ENCODE measurements around the gene BACH2. TPM values are rescaled to one million over a fixed set of nuclear protein-coding genes. Genes with fewer than 3 reads are reported as not detected.

The BACH2 gene
- total RNA-seq, 1 donor from 2014 or later, result 5.0 TPM

GRCh38 chr6:89940225-89941027, 356.2 kb downstream of the BACH2 start:
- TF ChIP-seq CTCF (IDR thresholded peaks at IDR 0.05; ENCODE audit: insufficient read depth, low read length, poor library complexity, severe bottlenecking), result peak; percentile 74
- no peaks in the 10 kb centered on the region for H3K36me3 ChIP-seq (ENCODE audit: control insufficient read depth, insufficient read depth, low read length)
- no peak for DNase-seq (ENCODE audit: low read depth)

GRCh38 chr6:89939144-89939543, 357.5 kb downstream of the BACH2 start:
- Histone ChIP-seq H3K4me3 (ENCODE audit: low read depth, low read length) (no peak overlapping the region), H3K36me3 (ENCODE audit: control insufficient read depth, insufficient read depth, low read length) (no peaks in the 10 kb centered on the region), H3K27me3 (ENCODE audit: control insufficient read depth, insufficient read depth, low read length) (no peaks in the 10 kb centered on the region)
- TF ChIP-seq CTCF (IDR thresholded peaks at IDR 0.05; ENCODE audit: insufficient read depth, low read length, poor library complexity, severe bottlenecking), result no peak
- DNase-seq (ENCODE audit: low read depth), result no peak

More at GRCh38 chr6:89940225-89941027, 356.2 kb downstream of the BACH2 start:
- no peaks in the 10 kb centered on the region for H3K27me3 ChIP-seq (ENCODE audit: control insufficient read depth, insufficient read depth, low read length)
- H3K4me3 ChIP-seq (ENCODE audit: low read depth, low read length), result no peak overlapping the region

- no peak for DNase-seq (ENCODE audit: low read depth)
- H3K4me3 ChIP-seq (ENCODE audit: low read depth, low read length), result no peak overlapping the region
- H3K36me3 ChIP-seq (ENCODE audit: control insufficient read depth, insufficient read depth, low read length), result no peaks in the 10 kb centered on the region
- no peak for TF ChIP-seq CTCF (IDR thresholded peaks at IDR 0.05; ENCODE audit: insufficient read depth, low read length, poor library complexity, severe bottlenecking)
- H3K27me3 ChIP-seq (ENCODE audit: control insufficient read depth, insufficient read depth, low read length), result no peaks in the 10 kb centered on the region
These were observed 358.6 kb downstream of the BACH2 start for GRCh38 chr6:89938014-89938413.

- no peak for DNase-seq (ENCODE audit: low read depth)
- no peak for TF ChIP-seq CTCF (IDR thresholded peaks at IDR 0.05; ENCODE audit: insufficient read depth, low read length, poor library complexity, severe bottlenecking)
- Histone ChIP-seq H3K27me3 (ENCODE audit: control insufficient read depth, insufficient read depth, low read length) (no peaks in the 10 kb centered on the region), H3K4me3 (ENCODE audit: low read depth, low read length) (no peak overlapping the region), H3K36me3 (ENCODE audit: control insufficient read depth, insufficient read depth, low read length) (no peaks in the 10 kb centered on the region)
These were observed 360.5 kb downstream of the BACH2 start for GRCh38 chr6:89936177-89936576.

- DNase-seq (ENCODE audit: low read depth), result no peak
- Histone ChIP-seq H3K36me3 (ENCODE audit: control insufficient read depth, insufficient read depth, low read length) (no peaks in the 10 kb centered on the region), H3K4me3 (ENCODE audit: low read depth, low read length) (no peak overlapping the region), H3K27me3 (ENCODE audit: control insufficient read depth, insufficient read depth, low read length) (no peaks in the 10 kb centered on the region)
- TF ChIP-seq CTCF (IDR thresholded peaks at IDR 0.05; ENCODE audit: insufficient read depth, low read length, poor library complexity, severe bottlenecking), result no peak
These were observed 361.8 kb downstream of the BACH2 start for GRCh38 chr6:89934685-89935366.

Data from kidney epithelial cell (primary cell).